Neural cell (in vitro differentiated cells): ENCODE measurements around the gene LPCAT1. TPM values are rescaled to one million over a fixed set of nuclear protein-coding genes. Genes with fewer than 3 reads are reported as not detected.

Source experiments
- H2AFZ ChIP-seq: fragments of 200-600, 300-800 bp; sonication (generic), shearing (Covaris generic); 2 replicates; pipeline ENCODE4 v1.6.0; 2014; ENCODE audit warnings: low read depth, mild to moderate bottlenecking, antibody characterized with exemption, low read length, moderate library complexity
- H3F3A ChIP-seq: fragments of 200-600 bp; shearing (Covaris generic); 2 replicates; pipeline ENCODE4 v1.6.1; 2016; ENCODE audit warnings: mild to moderate bottlenecking, moderate library complexity, mixed read lengths, antibody characterized with exemption, low read length; ENCODE audit not compliant: insufficient read depth, poor library complexity, severe bottlenecking
- H3K27ac ChIP-seq: fragments of 200-600, 300-800 bp; sonication (generic), shearing (Covaris generic); 2 replicates; pipeline ENCODE4 v1.5.1; 2014; ENCODE audit warnings: mild to moderate bottlenecking, low read length, moderate library complexity
- H3K27me3 ChIP-seq: fragments of 300-800, 200-600 bp; sonication (generic), shearing (Covaris generic); 2 replicates; pipeline ENCODE4 v1.6.0; 2014; ENCODE audit warnings: mild to moderate bottlenecking, low read depth, low read length, moderate library complexity; ENCODE audit not compliant: insufficient read depth
- H3K36me3 ChIP-seq: fragments of 300-800, 200-600 bp; sonication (generic), shearing (Covaris generic); 2 replicates; pipeline ENCODE4 v1.5.1; 2014; ENCODE audit warnings: mild to moderate bottlenecking, antibody characterized with exemption, low read length, moderate library complexity; ENCODE audit not compliant: insufficient read depth
- H3K4me2 ChIP-seq: fragments of 300-800, 200-600 bp; sonication (generic), shearing (Covaris generic); 2 replicates; pipeline ENCODE4 v1.6.0; 2014; ENCODE audit warnings: mild to moderate bottlenecking, low read length
- H3K4me3 ChIP-seq: fragments of 300-800, 200-600 bp; sonication (generic), shearing (Covaris generic); 2 replicates; pipeline ENCODE4 v1.5.1; 2014; ENCODE audit warnings: mild to moderate bottlenecking, low read length, moderate library complexity
- H3K79me2 ChIP-seq: fragments of 200-600 bp; shearing (Covaris generic); replicated peaks from 2 replicates; pipeline ENCODE4 v1.6.0; 2014; ENCODE audit warnings: mild to moderate bottlenecking, low read length, moderate library complexity; ENCODE audit not compliant: insufficient read depth
- H3K9ac ChIP-seq: fragments of 300-800, 200-600 bp; sonication (generic), shearing (Covaris generic); 2 replicates; pipeline ENCODE4 v1.6.1; 2016; ENCODE audit warnings: mild to moderate bottlenecking, low read length, mixed read lengths
- H3K9me2 ChIP-seq: fragments of 200-600 bp; shearing (Covaris generic); 2 replicates; pipeline ENCODE4 v1.6.1; 2016; ENCODE audit warnings: mild to moderate bottlenecking, low read length, mixed read lengths; ENCODE audit not compliant: insufficient read depth
- H3K9me3 ChIP-seq: fragments of 200-600, 300-800 bp; sonication (generic), shearing (Covaris generic); 2 replicates; pipeline ENCODE4 v1.6.1; 2016; ENCODE audit warnings: mild to moderate bottlenecking, mixed run types, low read length, moderate library complexity, mixed read lengths
- H4K20me1 ChIP-seq: fragments of 200-600 bp; shearing (Covaris generic); 2 replicates; pipeline ENCODE4 v1.6.1; 2016; ENCODE audit warnings: mild to moderate bottlenecking, mixed run types; ENCODE audit not compliant: insufficient read depth
- CTCF ChIP-seq: fragments of 450-650 bp; IDR thresholded peaks from 2 replicates; pipeline ENCODE4 v1.5.1; 2014; ENCODE audit warnings: antibody characterized with exemption, mild to moderate bottlenecking, moderate library complexity; ENCODE audit not compliant: poor library complexity, severe bottlenecking
- EP300 ChIP-seq: fragments of 450-650 bp; conservative IDR thresholded peaks from 2 replicates; pipeline ENCODE4 v1.6.1; 2014; ENCODE audit warnings: antibody characterized with exemption, mild to moderate bottlenecking, moderate library complexity; ENCODE audit not compliant: poor library complexity, severe bottlenecking
- EZH2 ChIP-seq: fragments of 200-600, 300-800 bp; shearing (Covaris generic), sonication (generic); IDR thresholded peaks from 2 replicates; pipeline ENCODE4 v1.6.1; 2014; ENCODE audit warnings: antibody characterized with exemption, low read length, borderline replicate concordance, mild to moderate bottlenecking; ENCODE audit not compliant: insufficient read depth, poor library complexity, severe bottlenecking
- MXI1 ChIP-seq: fragments of 450-650 bp; conservative IDR thresholded peaks from 2 replicates; pipeline ENCODE4 v1.6.1; 2014; ENCODE audit warnings: antibody characterized with exemption, mild to moderate bottlenecking; ENCODE audit not compliant: poor library complexity, severe bottlenecking
- POLR2AphosphoS5 ChIP-seq: IDR thresholded peaks from 2 replicates; pipeline ENCODE4 v1.6.1; 2012
- RAD21 ChIP-seq: fragments of 450-650 bp; conservative IDR thresholded peaks from 2 replicates; pipeline ENCODE4 v1.6.1; 2014; ENCODE audit warnings: antibody characterized with exemption, mild to moderate bottlenecking, moderate library complexity
- SMC3 ChIP-seq: fragments of 450-650 bp; conservative IDR thresholded peaks from 2 replicates; pipeline ENCODE4 v1.6.1; 2014; ENCODE audit warnings: antibody characterized with exemption, mild to moderate bottlenecking, moderate library complexity; ENCODE audit not compliant: poor library complexity
- TAF1 ChIP-seq: IDR thresholded peaks from 2 replicates; pipeline ENCODE4 v1.6.1; 2012; ENCODE audit warnings: low read depth
- polyA plus RNA-seq: library from polyadenylated mRNA; depleted of rRNA; stranded (reverse); fragments of >200 nt; gene quantifications from 2 replicates; pipeline ENCODE4 v1.2.3, GENCODE V29; 2014
- TF ChIP-seq, protein P1 (sequence below): IDR thresholded peaks from 2 replicates; pipeline ENCODE4 v1.6.1; 2012; ENCODE audit warnings: borderline replicate concordance

Gene LPCAT1
- polyA plus RNA-seq, 1 donor from 2014 or later, result 61.8 TPM

DNA sequence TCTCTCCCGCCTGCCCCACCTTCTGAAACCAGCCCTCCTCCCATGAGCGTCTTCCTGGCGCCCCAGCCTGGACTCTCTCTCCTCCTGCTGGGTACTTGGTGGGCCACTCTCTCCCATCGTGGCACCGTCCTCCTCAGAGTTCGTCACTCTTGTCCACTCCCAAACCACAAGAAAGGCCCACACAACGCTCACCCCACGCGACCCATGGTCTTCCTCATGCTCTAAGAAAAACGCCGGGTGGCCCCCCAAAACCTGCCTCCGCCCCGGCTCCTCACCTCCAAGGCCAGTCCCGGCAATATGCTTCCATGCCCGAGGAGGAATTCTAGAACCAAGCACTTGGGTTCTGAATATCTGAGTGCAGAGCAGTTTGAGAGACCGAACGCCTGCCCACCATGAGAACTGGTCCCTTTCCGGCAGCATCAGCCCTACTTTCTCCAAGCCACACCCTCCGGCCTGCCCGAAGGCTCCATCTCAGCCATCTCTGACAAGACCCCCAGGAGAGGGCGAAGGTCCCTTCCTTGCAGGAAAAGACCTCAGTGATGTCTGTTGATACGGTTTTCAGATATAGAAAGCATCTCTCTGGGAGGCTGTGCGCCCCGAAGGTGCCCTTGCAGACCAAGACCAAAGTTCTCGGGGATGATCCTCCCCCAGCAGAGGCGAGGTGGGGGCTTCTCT, 93.5 kb downstream of the LPCAT1 start:
- Histone ChIP-seq H3K36me3 (no peaks in the 10 kb centered on the region), H3K79me2 (no peaks in the 10 kb centered on the region), H3K27ac (no peak overlapping the region), H3K9me2 (no peaks in the 10 kb centered on the region), H4K20me1 (no peaks in the 10 kb centered on the region), H2AFZ (no peak overlapping the region), H3K4me2 (no peak overlapping the region), H3K9ac (no peak overlapping the region), H3K9me3 (peaks cover 14% of the 10 kb centered on the region), H3F3A (no peaks in the 10 kb centered on the region), H3K4me3 (no peak overlapping the region), H3K27me3 (no peaks in the 10 kb centered on the region)
- TF ChIP-seq TAF1, result no peak
- no peak for TF ChIP-seq MXI1
- no peak for TF ChIP-seq SMC3
- TF ChIP-seq RAD21, result no peak
- TF ChIP-seq EP300, result no peak
- TF ChIP-seq CTCF, result no peak
- TF ChIP-seq, protein P1, sequence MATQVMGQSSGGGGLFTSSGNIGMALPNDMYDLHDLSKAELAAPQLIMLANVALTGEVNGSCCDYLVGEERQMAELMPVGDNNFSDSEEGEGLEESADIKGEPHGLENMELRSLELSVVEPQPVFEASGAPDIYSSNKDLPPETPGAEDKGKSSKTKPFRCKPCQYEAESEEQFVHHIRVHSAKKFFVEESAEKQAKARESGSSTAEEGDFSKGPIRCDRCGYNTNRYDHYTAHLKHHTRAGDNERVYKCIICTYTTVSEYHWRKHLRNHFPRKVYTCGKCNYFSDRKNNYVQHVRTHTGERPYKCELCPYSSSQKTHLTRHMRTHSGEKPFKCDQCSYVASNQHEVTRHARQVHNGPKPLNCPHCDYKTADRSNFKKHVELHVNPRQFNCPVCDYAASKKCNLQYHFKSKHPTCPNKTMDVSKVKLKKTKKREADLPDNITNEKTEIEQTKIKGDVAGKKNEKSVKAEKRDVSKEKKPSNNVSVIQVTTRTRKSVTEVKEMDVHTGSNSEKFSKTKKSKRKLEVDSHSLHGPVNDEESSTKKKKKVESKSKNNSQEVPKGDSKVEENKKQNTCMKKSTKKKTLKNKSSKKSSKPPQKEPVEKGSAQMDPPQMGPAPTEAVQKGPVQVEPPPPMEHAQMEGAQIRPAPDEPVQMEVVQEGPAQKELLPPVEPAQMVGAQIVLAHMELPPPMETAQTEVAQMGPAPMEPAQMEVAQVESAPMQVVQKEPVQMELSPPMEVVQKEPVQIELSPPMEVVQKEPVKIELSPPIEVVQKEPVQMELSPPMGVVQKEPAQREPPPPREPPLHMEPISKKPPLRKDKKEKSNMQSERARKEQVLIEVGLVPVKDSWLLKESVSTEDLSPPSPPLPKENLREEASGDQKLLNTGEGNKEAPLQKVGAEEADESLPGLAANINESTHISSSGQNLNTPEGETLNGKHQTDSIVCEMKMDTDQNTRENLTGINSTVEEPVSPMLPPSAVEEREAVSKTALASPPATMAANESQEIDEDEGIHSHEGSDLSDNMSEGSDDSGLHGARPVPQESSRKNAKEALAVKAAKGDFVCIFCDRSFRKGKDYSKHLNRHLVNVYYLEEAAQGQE, result no peak
- no peak for TF ChIP-seq EZH2
- TF ChIP-seq POLR2AphosphoS5, result no peak

GRCh38 chr5:1429496-1429895, 94.3 kb downstream of the LPCAT1 start:
- Histone ChIP-seq H2AFZ (no peak overlapping the region), H3K27ac (no peak overlapping the region), H3K79me2 (no peaks in the 10 kb centered on the region), H3F3A (no peaks in the 10 kb centered on the region), H3K4me2 (no peak overlapping the region), H4K20me1 (no peaks in the 10 kb centered on the region), H3K36me3 (no peaks in the 10 kb centered on the region), H3K27me3 (no peaks in the 10 kb centered on the region), H3K9me2 (no peaks in the 10 kb centered on the region), H3K9ac (no peak overlapping the region), H3K4me3 (no peak overlapping the region), H3K9me3 (peaks cover 14% of the 10 kb centered on the region)
- no peak for TF ChIP-seq POLR2AphosphoS5
- TF ChIP-seq MXI1, result no peak
- no peak for TF ChIP-seq SMC3
- TF ChIP-seq, protein P1, result no peak
- TF ChIP-seq RAD21, result no peak
- no peak for TF ChIP-seq EZH2
- no peak for TF ChIP-seq CTCF
- TF ChIP-seq TAF1, result no peak
- TF ChIP-seq EP300, result no peak
